PC-3 (cell line): Measurements from ENCODE around the gene INIP. TPM values are rescaled to one million over a fixed set of nuclear protein-coding genes. Genes with fewer than 3 reads are reported as not detected.

Source experiments
- ATAC-seq: fragments of 200-7000 bp; cut with Tn5 transposase; 2 replicates; pipeline ENCODE4 v1.9.1; 2020; ENCODE audit warnings: mild to moderate bottlenecking, moderate library complexity
- BruUV-seq: library from RNA; stranded (reverse); fragments of 400-500 nt; replicated peaks from 2 replicates; lab custom pipeline; 2021; lab: Mats Ljungman, UMichigan
- CTCF ChIA-PET: fragments of 300-600 bp; sonication (Branson Sonifier 250); formaldehyde crosslinking; loops from one replicate; lab custom pipeline; 2022; ENCODE audit warnings: antibody characterized with exemption; lab: Charles Lee
- POLR2A ChIA-PET: fragments of 300-600 bp; sonication (Branson Sonifier 250); formaldehyde crosslinking; loops from one replicate; lab custom pipeline; 2022; ENCODE audit warnings: antibody characterized with exemption; ENCODE audit not compliant: unreplicated experiment; lab: Charles Lee
- DNase-seq: peaks from one replicate; pipeline ENCODE4 v3.0.0-alpha.2; 2015
- H2AFZ ChIP-seq: fragments of 300-600 bp; sonication (generic); 2 replicates; pipeline ENCODE4 v1.6.0; 2016; ENCODE audit warnings: antibody characterized with exemption, low read length
- H3F3A ChIP-seq: fragments of 300-600 bp; sonication (generic); one replicate; pipeline ENCODE4 v1.6.0; 2017; ENCODE audit warnings: antibody characterized with exemption, low read length, control low read depth, mild to moderate bottlenecking; ENCODE audit not compliant: unreplicated experiment
- H3K27ac ChIP-seq: fragments of 300-600 bp; sonication (generic); 2 replicates; pipeline ENCODE4 v1.5.1; 2016; ENCODE audit warnings: mild to moderate bottlenecking, low read length
- H3K27me3 ChIP-seq: fragments of 300-600 bp; sonication (generic); 2 replicates; pipeline ENCODE4 v1.6.1; 2016; ENCODE audit warnings: low read length, mixed read lengths
- H3K36me3 ChIP-seq: fragments of 300-600 bp; sonication (generic); 2 replicates; pipeline ENCODE4 v1.6.1; 2016; ENCODE audit warnings: low read depth, mixed run types, low read length, mixed read lengths
- H3K4me1 ChIP-seq: fragments of 300-600 bp; sonication (generic); 2 replicates; pipeline ENCODE4 v1.5.1; 2016; ENCODE audit warnings: low read length; ENCODE audit not compliant: insufficient read depth
- H3K4me2 ChIP-seq: fragments of 300-600 bp; sonication (generic); 2 replicates; pipeline ENCODE4 v1.6.0; 2016; ENCODE audit warnings: low read length
- H3K4me3 ChIP-seq: fragments of 300-600 bp; sonication (generic); 2 replicates; pipeline ENCODE4 v1.5.1; 2016; ENCODE audit warnings: mild to moderate bottlenecking, low read length, mixed read lengths
- H3K79me2 ChIP-seq: fragments of 300-600 bp; sonication (generic); 2 replicates; pipeline ENCODE4 v1.6.1; 2017; ENCODE audit warnings: low read length, mixed read lengths
- H3K9ac ChIP-seq: fragments of 300-600 bp; sonication (generic); 2 replicates; pipeline ENCODE4 v1.6.0; 2016; ENCODE audit warnings: mild to moderate bottlenecking, low read length
- H3K9me2 ChIP-seq: fragments of 300-600 bp; sonication (generic); replicated peaks from 2 replicates; pipeline ENCODE4 v1.6.1; 2016; ENCODE audit warnings: mixed run types, low read length, mixed read lengths
- H3K9me3 ChIP-seq: fragments of 300-600 bp; sonication (generic); 2 replicates; pipeline ENCODE4 v1.6.1; 2016; ENCODE audit warnings: low read length, mixed read lengths
- H4K20me1 ChIP-seq: fragments of 300-600 bp; sonication (generic); 2 replicates; pipeline ENCODE4 v1.6.1; 2016; ENCODE audit warnings: low read length, mixed read lengths
- EZH2 ChIP-seq: fragments of 300-600 bp; sonication (generic); IDR thresholded peaks from one replicate; pipeline ENCODE4 v1.6.1; 2017; ENCODE audit warnings: antibody characterized with exemption, mild to moderate bottlenecking, low read length; ENCODE audit not compliant: unreplicated experiment
- EZH2phosphoT487 ChIP-seq: fragments of 300-600 bp; sonication (generic); IDR thresholded peaks from 2 replicates; pipeline ENCODE4 v1.6.1; 2018; ENCODE audit warnings: mild to moderate bottlenecking, antibody characterized with exemption, low read length, borderline replicate concordance
- intact Hi-C: fragments of 100-400 bp; cut with micrococcal nuclease; formaldehyde crosslinking; loops from 2 replicates; pipeline ENCODE4 v1.9.0; 2023
- total RNA-seq: library from RNA; depleted of rRNA; stranded (reverse); fragments of >200 nt; gene quantifications from 2 replicates; pipeline ENCODE4 v1.2.3, GENCODE V29; 2014
- TF ChIP-seq, protein P1 (sequence below): fragments of 300-600 bp; sonication (generic); conservative IDR thresholded peaks from 2 replicates; pipeline ENCODE4 v1.5.1; 2017; ENCODE audit warnings: antibody characterized with exemption, low read depth, mild to moderate bottlenecking, low read length

Gene INIP
- total RNA-seq, 1 experiment from 2014 or later, result 15.1 TPM

DNA sequence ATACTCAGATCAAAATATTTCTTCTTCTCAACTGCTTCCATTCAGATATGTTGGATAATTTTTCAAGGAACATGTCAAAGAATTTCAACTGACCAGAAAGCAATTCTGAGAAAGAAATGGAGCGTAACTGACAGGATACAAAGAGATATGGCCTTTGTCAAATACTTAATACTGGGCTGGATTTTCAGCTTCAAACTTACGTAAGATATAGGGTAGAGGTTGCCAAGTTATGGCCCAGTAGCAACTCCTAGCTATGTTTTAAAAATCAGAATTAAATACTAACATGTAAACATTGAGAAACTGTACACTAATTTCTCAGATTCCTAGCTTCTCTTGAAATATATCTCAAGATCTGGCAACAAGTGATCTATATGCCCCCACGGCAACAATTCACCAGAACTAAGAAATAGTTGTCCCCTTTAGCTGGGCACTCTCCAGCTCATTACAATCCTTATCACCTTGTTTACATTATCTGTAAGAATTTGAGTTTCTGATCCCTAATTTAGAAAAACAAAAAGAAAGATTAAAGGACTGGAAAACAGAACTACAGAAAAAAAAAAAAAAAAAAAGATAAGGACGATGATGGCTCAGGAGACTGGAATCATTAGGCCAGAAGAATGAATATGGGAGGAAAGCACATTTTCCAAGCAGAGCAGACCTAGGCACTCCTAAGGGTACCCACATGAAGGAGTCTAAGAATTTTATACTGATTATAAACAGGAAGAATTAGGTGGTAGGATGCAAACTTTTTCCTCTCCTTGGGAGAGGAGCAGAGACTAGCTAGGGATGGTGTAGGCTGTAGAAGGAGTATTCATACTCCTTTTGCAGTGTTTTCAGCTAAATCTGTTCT is 23.0 kb downstream of the INIP start:
- DNase-seq, result no peak
- intact Hi-C loops, result no loop called here
- H3K36me3 ChIP-seq, result peaks cover 9% of the 10 kb centered on the region; the same call in 1 of the 2 replicates
- no peaks in the 10 kb centered on the region for H3K79me2 ChIP-seq
- TF ChIP-seq, protein P1, sequence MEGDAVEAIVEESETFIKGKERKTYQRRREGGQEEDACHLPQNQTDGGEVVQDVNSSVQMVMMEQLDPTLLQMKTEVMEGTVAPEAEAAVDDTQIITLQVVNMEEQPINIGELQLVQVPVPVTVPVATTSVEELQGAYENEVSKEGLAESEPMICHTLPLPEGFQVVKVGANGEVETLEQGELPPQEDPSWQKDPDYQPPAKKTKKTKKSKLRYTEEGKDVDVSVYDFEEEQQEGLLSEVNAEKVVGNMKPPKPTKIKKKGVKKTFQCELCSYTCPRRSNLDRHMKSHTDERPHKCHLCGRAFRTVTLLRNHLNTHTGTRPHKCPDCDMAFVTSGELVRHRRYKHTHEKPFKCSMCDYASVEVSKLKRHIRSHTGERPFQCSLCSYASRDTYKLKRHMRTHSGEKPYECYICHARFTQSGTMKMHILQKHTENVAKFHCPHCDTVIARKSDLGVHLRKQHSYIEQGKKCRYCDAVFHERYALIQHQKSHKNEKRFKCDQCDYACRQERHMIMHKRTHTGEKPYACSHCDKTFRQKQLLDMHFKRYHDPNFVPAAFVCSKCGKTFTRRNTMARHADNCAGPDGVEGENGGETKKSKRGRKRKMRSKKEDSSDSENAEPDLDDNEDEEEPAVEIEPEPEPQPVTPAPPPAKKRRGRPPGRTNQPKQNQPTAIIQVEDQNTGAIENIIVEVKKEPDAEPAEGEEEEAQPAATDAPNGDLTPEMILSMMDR, result no peak
- TF ChIP-seq EZH2 (no peak), EZH2phosphoT487 (no peak)
- H3K9me3 ChIP-seq, result no peaks in the 10 kb centered on the region
- no peak overlapping the region for H3K27ac ChIP-seq
- H3K9me2 ChIP-seq, result no peaks in the 10 kb centered on the region
- ChIA-PET CTCF (no interaction called here), POLR2A (no interaction called here)
- no peaks in the 10 kb centered on the region for H3F3A ChIP-seq
- no peak overlapping the region for H3K4me2 ChIP-seq
- H4K20me1 ChIP-seq, result no peaks in the 10 kb centered on the region
- no peak for ATAC-seq
- no peak overlapping the region for H3K9ac ChIP-seq
- H3K4me1 ChIP-seq, result no peaks in the 10 kb centered on the region
- BruUV-seq, result no TSS peak
- no peak overlapping the region for H2AFZ ChIP-seq
- no peak overlapping the region for H3K4me3 ChIP-seq
- H3K27me3 ChIP-seq, result no peaks in the 10 kb centered on the region

DNA sequence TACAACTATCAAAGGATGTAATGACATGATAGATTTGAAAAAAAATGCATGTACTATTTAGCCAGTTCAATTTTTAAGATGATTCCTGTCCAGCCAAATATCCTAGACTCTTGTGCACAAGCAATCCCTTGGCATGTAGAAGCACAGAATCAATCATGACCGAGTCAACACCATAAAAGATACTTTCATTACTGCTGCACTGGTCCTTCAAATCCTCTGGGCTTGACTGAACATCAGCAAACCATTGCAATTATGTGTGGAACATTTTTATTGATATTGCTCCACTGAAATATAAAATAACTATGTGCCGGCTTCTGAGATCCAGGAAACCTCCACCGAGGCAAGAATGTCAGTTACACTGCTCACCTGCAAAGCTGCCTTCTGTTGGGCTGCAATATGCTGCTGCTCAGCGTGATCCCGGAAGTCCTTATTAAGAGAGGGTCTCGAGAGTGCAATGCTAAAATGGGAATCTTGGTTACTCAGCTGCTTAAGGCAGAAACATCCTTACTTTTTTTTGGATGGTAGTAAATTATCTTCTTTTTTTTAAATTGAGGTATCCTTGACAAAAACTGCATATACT is 28.7 kb downstream of the INIP start:
- CTCF ChIA-PET, result no interaction called here
- no TSS peak for BruUV-seq
- Histone ChIP-seq H3K9ac (no peak overlapping the region), H4K20me1 (no peaks in the 10 kb centered on the region), H3K79me2 (no peaks in the 10 kb centered on the region), H3F3A (no peaks in the 10 kb centered on the region), H3K9me3 (no peaks in the 10 kb centered on the region), H3K4me3 (no peak overlapping the region), H3K4me1 (no peaks in the 10 kb centered on the region), H2AFZ (no peak overlapping the region), H3K4me2 (no peak overlapping the region), H3K27ac (no peak overlapping the region), H3K9me2 (no peaks in the 10 kb centered on the region), H3K36me3 (peaks cover 10% of the 10 kb centered on the region; the same call in 1 of the 2 replicates), H3K27me3 (no peaks in the 10 kb centered on the region)
- DNase-seq, result no peak
- TF ChIP-seq EZH2phosphoT487 (no peak), EZH2 (no peak)
- TF ChIP-seq, protein P1, result no peak
- no peak for ATAC-seq
- intact Hi-C loops, result no loop called here
- POLR2A ChIA-PET, result no interaction called here
